HL-60 (cell line): ENCODE results near the gene FBXO38.

Experiments
- CTCF ChIP-seq: IDR thresholded peaks from one replicate; pipeline ENCODE4 v1.5.1; 2011; ENCODE audit warnings: low read length, control low read depth, inconsistent platforms; ENCODE audit not compliant: insufficient read depth
- GABPA ChIP-seq: IDR thresholded peaks from 2 replicates; pipeline ENCODE4 v1.6.1; 2012; ENCODE audit warnings: low read depth
- REST ChIP-seq: IDR thresholded peaks from 2 replicates; pipeline ENCODE4 v1.6.1; 2012; ENCODE audit warnings: low read depth; ENCODE audit not compliant: insufficient replicate concordance
- SPI1 ChIP-seq: IDR thresholded peaks from 2 replicates; pipeline ENCODE4 v1.6.1; 2012; ENCODE audit warnings: low read depth, mild to moderate bottlenecking, borderline replicate concordance

GRCh38 chr5:148382961-148383360, 797 bp upstream of the FBXO38 start:
- no peak for TF ChIP-seq GABPA
- TF ChIP-seq REST, result no peak
- TF ChIP-seq CTCF, result no peak
- no peak for TF ChIP-seq SPI1
